HG03060 (cell line): ENCODE measurements around the gene JPH3.

Experiments used
- ATAC-seq: cut with Tn5 transposase; IDR thresholded peaks from one replicate; pipeline ENCODE4 v1.9.1; 2021; ENCODE audit warnings: low read depth, moderate number of reproducible peaks; ENCODE audit not compliant: unreplicated experiment

JPH3 gene

GRCh38 chr16:87598431-87598830 lies 3.9 kb upstream of the JPH3 start:
- no peak for ATAC-seq

GRCh38 chr16:87600246-87600645 lies 2.1 kb upstream of the JPH3 start:
- no peak for ATAC-seq

GRCh38 chr16:87601401-87601981 lies 817 bp upstream of the JPH3 start:
- ATAC-seq = no peak

- ATAC-seq = no peak
Observed at GRCh38 chr16:87602821-87603683, 744 bp downstream of the JPH3 start.

- no peak for ATAC-seq
Observed at GRCh38 chr16:87603684-87604633, 1.7 kb downstream of the JPH3 start.

GRCh38 chr16:87604634-87605111 lies 2.4 kb downstream of the JPH3 start:
- ATAC-seq = no peak

GRCh38 chr16:87607223-87607622 lies 4.9 kb downstream of the JPH3 start:
- no peak for ATAC-seq

GRCh38 chr16:87607871-87608270 lies 5.6 kb downstream of the JPH3 start:
- ATAC-seq = no peak

GRCh38 chr16:87608400-87608985 lies 6.2 kb downstream of the JPH3 start:
- no peak for ATAC-seq

GRCh38 chr16:87610026-87610425 lies 7.7 kb downstream of the JPH3 start:
- ATAC-seq = no peak

- no peak for ATAC-seq
Observed at GRCh38 chr16:87611456-87611855, 9.1 kb downstream of the JPH3 start.

GRCh38 chr16:87613961-87614360 lies 11.7 kb downstream of the JPH3 start:
- ATAC-seq = no peak

GRCh38 chr16:87615621-87616041 lies 13.3 kb downstream of the JPH3 start:
- ATAC-seq = no peak

GRCh38 chr16:87616556-87616955 lies 14.2 kb downstream of the JPH3 start:
- no peak for ATAC-seq

GRCh38 chr16:87618216-87618615 lies 15.9 kb downstream of the JPH3 start:
- ATAC-seq = no peak

GRCh38 chr16:87619360-87620200 lies 17.3 kb downstream of the JPH3 start:
- ATAC-seq = no peak

GRCh38 chr16:87620201-87620495 lies 17.8 kb downstream of the JPH3 start:
- no peak for ATAC-seq

- ATAC-seq = no peak
Observed at GRCh38 chr16:87621550-87621829, 19.2 kb downstream of the JPH3 start.

- no peak for ATAC-seq
Observed at GRCh38 chr16:87621976-87622713, 19.8 kb downstream of the JPH3 start.
